ENCODE measurements around the gene ANO8. TPM values are rescaled to one million over a fixed set of nuclear protein-coding genes. Genes with fewer than 3 reads are reported as not detected.

ANO8 gene
- total RNA-seq, 1 donor from 2014 or later = 6.8 TPM

DNA sequence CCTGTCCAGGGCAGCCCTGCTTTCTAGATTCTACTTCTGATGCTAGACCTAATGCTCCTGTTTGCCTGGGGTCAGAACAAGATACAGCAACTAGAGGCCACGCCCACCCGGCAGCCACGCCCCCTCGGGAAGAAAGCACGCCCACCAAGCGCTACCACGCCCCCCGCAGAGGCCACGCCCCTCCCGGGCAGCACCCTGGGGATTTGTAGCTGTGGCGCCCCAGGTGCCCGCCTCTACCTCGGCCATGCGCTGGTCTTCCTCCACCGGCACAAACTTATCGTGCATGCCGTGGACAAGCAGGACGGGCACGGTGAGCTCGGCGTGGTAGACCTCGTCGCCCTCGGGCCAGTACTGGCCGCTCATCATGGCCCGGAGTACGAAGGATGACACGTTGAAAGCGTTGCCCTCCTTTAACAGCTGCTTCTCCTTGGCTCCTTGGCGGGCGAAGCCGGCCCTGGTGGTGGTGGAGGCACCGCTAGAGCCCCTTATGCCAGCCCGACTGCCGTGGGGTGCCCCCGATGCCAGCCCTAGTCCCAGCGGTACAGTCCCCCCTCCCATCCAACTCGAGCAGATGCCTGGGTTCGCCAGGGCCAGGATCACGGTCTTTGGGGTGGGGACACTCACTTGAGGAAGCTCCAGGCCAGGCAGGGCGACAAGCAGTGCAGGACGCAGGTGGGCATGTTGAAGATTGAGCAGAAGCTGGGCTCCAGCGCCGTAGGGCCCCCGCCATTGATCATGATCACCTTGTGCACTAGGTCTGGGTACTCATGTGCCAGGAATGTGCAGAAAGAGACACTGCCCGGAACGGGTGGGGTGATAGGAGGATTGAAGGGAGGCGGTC is 40.4 kb downstream of the ANO8 start:
- H3K36me3 ChIP-seq = peaks cover 27% of the 10 kb centered on the region
- no peak for TF ChIP-seq CTCF (IDR thresholded peaks at IDR 0.05; ENCODE audit: borderline replicate concordance)
- no peak overlapping the region for H3K4me3 ChIP-seq
- no peak for DNase-seq
- intact Hi-C loops (cut with micrococcal nuclease) = loop anchor here (10.0 kb wide), 1 partner anchor 91 kb away; no protein-coding TSS in a partner anchor
- peaks cover 14% of the 10 kb centered on the region for H3K4me1 ChIP-seq
- H3K27me3 ChIP-seq (ENCODE audit: low read depth) = no peaks in the 10 kb centered on the region
- H3K27ac ChIP-seq (replicated peaks) = no peak overlapping the region
- H3K9me3 ChIP-seq (replicated peaks) = peaks cover 7% of the 10 kb centered on the region

DNA sequence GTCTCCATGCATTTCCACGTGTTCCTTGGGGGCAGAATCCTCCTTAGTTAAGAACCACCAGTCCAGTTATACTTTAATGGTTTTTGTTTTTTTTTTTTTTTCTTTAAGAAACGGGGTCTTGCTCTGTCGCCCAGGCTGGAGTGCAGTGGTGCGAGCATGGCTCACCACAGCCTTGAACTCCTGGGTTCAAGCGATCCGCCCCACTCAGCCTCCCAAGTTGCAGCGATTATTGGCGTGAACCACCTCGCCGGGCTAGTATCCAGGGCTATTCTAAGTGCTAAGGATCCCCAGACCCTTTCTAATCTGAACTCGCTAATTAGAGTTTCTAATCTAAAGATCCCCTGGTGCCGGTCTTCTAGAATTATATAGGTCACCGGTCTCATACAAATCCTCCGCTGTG is 41.0 kb downstream of the ANO8 start:
- H3K36me3 ChIP-seq = peaks cover 23% of the 10 kb centered on the region
- peaks cover 14% of the 10 kb centered on the region for H3K4me1 ChIP-seq
- no peak for DNase-seq
- TF ChIP-seq CTCF (IDR thresholded peaks at IDR 0.05; ENCODE audit: borderline replicate concordance) = no peak
- intact Hi-C loops (cut with micrococcal nuclease) = loop anchor here (10.0 kb wide), 1 partner anchor 91 kb away; no protein-coding TSS in a partner anchor
- no peak overlapping the region for H3K4me3 ChIP-seq
- H3K27ac ChIP-seq (replicated peaks) = no peak overlapping the region
- no peaks in the 10 kb centered on the region for H3K27me3 ChIP-seq (ENCODE audit: low read depth)
- H3K9me3 ChIP-seq (replicated peaks) = peaks cover 7% of the 10 kb centered on the region

GRCh38 chr19:17292301-17293074 is 42.2 kb downstream of the ANO8 start:
- Histone ChIP-seq H3K27ac (replicated peaks) (peak overlapping the region; percentile 68), H3K4me1 (peaks cover 14% of the 10 kb centered on the region), H3K27me3 (ENCODE audit: low read depth) (no peaks in the 10 kb centered on the region), H3K36me3 (peaks cover 12% of the 10 kb centered on the region), H3K4me3 (peak overlapping the region; percentile 70), H3K9me3 (replicated peaks) (no peaks in the 10 kb centered on the region)
- peak; percentile 66 for DNase-seq
- peak; percentile 78 for TF ChIP-seq CTCF (IDR thresholded peaks at IDR 0.05; ENCODE audit: borderline replicate concordance)
- intact Hi-C loops (cut with micrococcal nuclease) = loop anchor here (10.0 kb wide), 1 partner anchor 92 kb away; no protein-coding TSS in a partner anchor

DNA sequence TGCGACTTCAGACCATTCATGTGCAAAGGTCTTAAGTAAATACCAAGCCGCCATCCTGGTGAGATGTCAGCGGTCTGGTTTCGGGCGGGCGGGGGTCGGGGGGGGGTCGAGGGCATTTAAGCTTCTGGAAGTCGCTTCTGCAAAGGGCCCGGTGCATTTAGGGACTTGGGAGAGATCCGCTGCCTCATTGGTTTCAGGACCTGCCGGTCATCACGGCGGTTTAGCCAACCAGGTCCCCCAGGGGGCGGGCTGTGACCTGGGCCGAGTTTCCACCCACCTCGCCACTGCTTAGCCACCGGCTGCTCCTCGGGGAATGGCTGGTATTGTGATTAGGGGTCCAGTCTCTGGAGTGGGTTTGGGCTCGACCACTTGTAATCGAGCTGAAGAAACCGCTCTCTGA is 45.2 kb downstream of the ANO8 start:
- H3K9me3 ChIP-seq (replicated peaks) = no peaks in the 10 kb centered on the region
- intact Hi-C loops (cut with micrococcal nuclease) = no loop called here
- H3K4me3 ChIP-seq = peak overlapping the region; percentile 39
- no peak for TF ChIP-seq CTCF (IDR thresholded peaks at IDR 0.05; ENCODE audit: borderline replicate concordance)
- peak; percentile 80 for DNase-seq
- no peak overlapping the region for H3K27ac ChIP-seq (replicated peaks)
- H3K27me3 ChIP-seq (ENCODE audit: low read depth) = no peaks in the 10 kb centered on the region
- H3K4me1 ChIP-seq = peaks cover 14% of the 10 kb centered on the region
- H3K36me3 ChIP-seq = no peaks in the 10 kb centered on the region

DNA sequence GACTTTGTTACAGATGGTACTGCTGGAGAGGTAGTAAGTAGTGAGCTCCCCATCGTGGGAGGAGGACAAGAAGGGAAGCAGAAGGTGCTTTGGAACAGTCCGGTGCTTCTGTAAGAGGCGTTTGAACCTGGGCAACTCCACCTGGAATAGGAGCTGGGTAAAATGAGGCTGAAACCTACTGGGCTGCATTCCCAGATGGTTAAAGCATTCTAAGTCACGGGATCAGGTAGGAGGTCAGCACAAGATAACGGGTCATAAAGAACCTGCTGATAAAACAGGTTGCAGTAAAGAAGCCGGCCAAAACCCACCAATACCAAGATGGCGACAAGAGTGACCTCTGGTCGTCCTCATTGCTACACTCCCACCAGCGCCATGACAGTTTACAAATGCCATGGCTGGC is 47.9 kb downstream of the ANO8 start:
- no peak overlapping the region for H3K4me3 ChIP-seq
- peaks cover 20% of the 10 kb centered on the region for H3K27me3 ChIP-seq (ENCODE audit: low read depth)
- H3K27ac ChIP-seq (replicated peaks) = no peak overlapping the region
- intact Hi-C loops (cut with micrococcal nuclease) = no loop called here
- DNase-seq = no peak
- peaks cover 17% of the 10 kb centered on the region for H3K4me1 ChIP-seq
- TF ChIP-seq CTCF (IDR thresholded peaks at IDR 0.05; ENCODE audit: borderline replicate concordance) = no peak
- no peaks in the 10 kb centered on the region for H3K9me3 ChIP-seq (replicated peaks)
- no peaks in the 10 kb centered on the region for H3K36me3 ChIP-seq
